BLaER1 (cell line): Measurements from ENCODE around the gene WDR13.

Source experiments
- H3K27ac ChIP-seq: shearing (Covaris generic); formaldehyde crosslinking; 2 replicates; pipeline ENCODE4 v1.8.1; 2022
- H3K27me3 ChIP-seq: shearing (Covaris generic); formaldehyde crosslinking; 2 replicates; pipeline ENCODE4 v1.8.1; 2022
- H3K36me3 ChIP-seq: shearing (Covaris generic); formaldehyde crosslinking; 2 replicates; pipeline ENCODE4 v1.8.1; 2022
- H3K4me1 ChIP-seq: shearing (Covaris generic); formaldehyde crosslinking; 2 replicates; pipeline ENCODE4 v1.8.1; 2022
- H3K4me2 ChIP-seq: shearing (Covaris generic); formaldehyde crosslinking; 2 replicates; pipeline ENCODE4 v1.8.1; 2022
- H3K4me3 ChIP-seq: shearing (Covaris generic); formaldehyde crosslinking; 2 replicates; pipeline ENCODE4 v1.8.1; 2022
- H3K9ac ChIP-seq: shearing (Covaris generic); formaldehyde crosslinking; 2 replicates; pipeline ENCODE4 v1.8.1; 2022
- H3K9me3 ChIP-seq: shearing (Covaris generic); formaldehyde crosslinking; 2 replicates; pipeline ENCODE4 v1.8.1; 2022
- H4K20me1 ChIP-seq: shearing (Covaris generic); formaldehyde crosslinking; 2 replicates; pipeline ENCODE4 v1.8.1; 2022
- Cebpa-rat ChIP-seq: shearing (Covaris generic); IDR thresholded peaks from 2 replicates; pipeline ENCODE4 v1.8.1; 2022

Gene WDR13

GRCh38 chrX:48574270-48575266 lies 22.7 kb upstream of the WDR13 start, which contains the start of gene RBM3:
Gene RBM3 (plus strand): TSS chrX:48574484. CDS start chrX:48575181, 697 bp downstream.
- peak within 1 kb of the TSS; percentile 77 for H3K4me3 ChIP-seq
- peaks cover 23% of the 10 kb centered on the region for H4K20me1 ChIP-seq
- no peaks in the 10 kb centered on the region for H3K9me3 ChIP-seq
- H3K27me3 ChIP-seq = peaks cover 4% of the 10 kb centered on the region; the same call in 1 of the 2 replicates
- peak within 1 kb of the TSS; percentile 85 for H3K4me2 ChIP-seq
- peaks cover 14% of the 10 kb centered on the region for H3K4me1 ChIP-seq
- peaks cover 44% of the 10 kb centered on the region for H3K36me3 ChIP-seq
- H3K27ac ChIP-seq = peak within 1 kb of the TSS; percentile 99
- TF ChIP-seq Cebpa-rat = no peak
- peak within 1 kb of the TSS; percentile 99 for H3K9ac ChIP-seq

GRCh38 chrX:48575642-48576041 lies 21.6 kb upstream of the WDR13 start:
- peak overlapping the region; percentile 77 for H3K4me3 ChIP-seq
- no peaks in the 10 kb centered on the region for H3K9me3 ChIP-seq
- H3K9ac ChIP-seq = peak overlapping the region; percentile 99
- peaks cover 14% of the 10 kb centered on the region for H3K4me1 ChIP-seq
- H3K4me2 ChIP-seq = peak overlapping the region; percentile 85
- H3K27me3 ChIP-seq = peaks cover 4% of the 10 kb centered on the region; the same call in 1 of the 2 replicates
- no peak for TF ChIP-seq Cebpa-rat
- peaks cover 44% of the 10 kb centered on the region for H3K36me3 ChIP-seq
- peaks cover 23% of the 10 kb centered on the region for H4K20me1 ChIP-seq
- peak overlapping the region; percentile 99; the same call in 1 of the 2 replicates for H3K27ac ChIP-seq

- Histone ChIP-seq H3K9ac (peak overlapping the region; percentile 99), H3K4me1 (peaks cover 14% of the 10 kb centered on the region), H3K4me2 (peak overlapping the region; percentile 85), H3K27me3 (peaks cover under 1% of the 10 kb centered on the region; the same call in 1 of the 2 replicates), H3K9me3 (no peaks in the 10 kb centered on the region), H3K4me3 (peak overlapping the region; percentile 77), H4K20me1 (peaks cover 23% of the 10 kb centered on the region), H3K36me3 (peaks cover 44% of the 10 kb centered on the region), H3K27ac (no peak overlapping the region)
- no peak for TF ChIP-seq Cebpa-rat
Observed at GRCh38 chrX:48576108-48576507, 21.2 kb upstream of the WDR13 start.

- no peak overlapping the region for H3K9ac ChIP-seq
- no peaks in the 10 kb centered on the region for H3K27me3 ChIP-seq
- H3K9me3 ChIP-seq = no peaks in the 10 kb centered on the region
- no peak overlapping the region for H3K27ac ChIP-seq
- H3K4me2 ChIP-seq = no peak overlapping the region
- H3K4me1 ChIP-seq = peaks cover 14% of the 10 kb centered on the region
- no peak for TF ChIP-seq Cebpa-rat
- H4K20me1 ChIP-seq = peaks cover 23% of the 10 kb centered on the region
- H3K36me3 ChIP-seq = peaks cover 44% of the 10 kb centered on the region
- H3K4me3 ChIP-seq = no peak overlapping the region
Observed at GRCh38 chrX:48578661-48579128, 18.6 kb upstream of the WDR13 start.

GRCh38 chrX:48579259-48579658 lies 18.0 kb upstream of the WDR13 start:
- peaks cover 23% of the 10 kb centered on the region for H4K20me1 ChIP-seq
- H3K4me1 ChIP-seq = peaks cover 14% of the 10 kb centered on the region
- H3K9ac ChIP-seq = no peak overlapping the region
- H3K27me3 ChIP-seq = no peaks in the 10 kb centered on the region
- no peaks in the 10 kb centered on the region for H3K9me3 ChIP-seq
- peaks cover 44% of the 10 kb centered on the region for H3K36me3 ChIP-seq
- no peak for TF ChIP-seq Cebpa-rat
- H3K4me2 ChIP-seq = no peak overlapping the region
- H3K27ac ChIP-seq = no peak overlapping the region
- H3K4me3 ChIP-seq = no peak overlapping the region

- TF ChIP-seq Cebpa-rat = no peak
- H3K27ac ChIP-seq = no peak overlapping the region
Observed at GRCh38 chrX:48580662-48581061, 16.6 kb upstream of the WDR13 start.

GRCh38 chrX:48584698-48585097 lies 12.6 kb upstream of the WDR13 start:
- Histone ChIP-seq H3K9me3 (no peaks in the 10 kb centered on the region), H3K4me1 (no peaks in the 10 kb centered on the region)
- no peak for TF ChIP-seq Cebpa-rat

More at GRCh38 chrX:48580662-48581061, 16.6 kb upstream of the WDR13 start:
- peaks cover 9% of the 10 kb centered on the region for H3K4me1 ChIP-seq
- no peak overlapping the region for H3K9ac ChIP-seq
- H3K4me2 ChIP-seq = no peak overlapping the region
- H4K20me1 ChIP-seq = peaks cover 19% of the 10 kb centered on the region
- H3K36me3 ChIP-seq = peaks cover 38% of the 10 kb centered on the region
- no peaks in the 10 kb centered on the region for H3K27me3 ChIP-seq
- no peaks in the 10 kb centered on the region for H3K9me3 ChIP-seq
- H3K4me3 ChIP-seq = no peak overlapping the region

GRCh38 chrX:48589482-48590162 lies 7.7 kb upstream of the WDR13 start:
- no peak overlapping the region for H3K27ac ChIP-seq
- no peak overlapping the region for H3K4me3 ChIP-seq
- H4K20me1 ChIP-seq = no peaks in the 10 kb centered on the region
- no peaks in the 10 kb centered on the region for H3K4me1 ChIP-seq
- H3K36me3 ChIP-seq = no peaks in the 10 kb centered on the region
- no peak for TF ChIP-seq Cebpa-rat
- H3K27me3 ChIP-seq = peaks cover 27% of the 10 kb centered on the region; the same call in 1 of the 2 replicates
- no peak overlapping the region for H3K9ac ChIP-seq
- no peaks in the 10 kb centered on the region for H3K9me3 ChIP-seq
- no peak overlapping the region for H3K4me2 ChIP-seq

More at GRCh38 chrX:48584698-48585097, 12.6 kb upstream of the WDR13 start:
- no peak overlapping the region for H3K4me3 ChIP-seq
- H3K9ac ChIP-seq = no peak overlapping the region
- H4K20me1 ChIP-seq = no peaks in the 10 kb centered on the region
- H3K4me2 ChIP-seq = no peak overlapping the region
- H3K27ac ChIP-seq = no peak overlapping the region
- no peaks in the 10 kb centered on the region for H3K36me3 ChIP-seq
- H3K27me3 ChIP-seq = peaks cover 21% of the 10 kb centered on the region; the same call in 1 of the 2 replicates

GRCh38 chrX:48590203-48591103 lies 6.8 kb upstream of the WDR13 start:
- no peaks in the 10 kb centered on the region for H3K9me3 ChIP-seq
- no peak overlapping the region for H3K27ac ChIP-seq

More at GRCh38 chrX:48590203-48591103, 6.8 kb upstream of the WDR13 start:
- Histone ChIP-seq H3K9ac (no peak overlapping the region), H3K4me2 (no peak overlapping the region), H4K20me1 (no peaks in the 10 kb centered on the region), H3K4me3 (no peak overlapping the region), H3K36me3 (no peaks in the 10 kb centered on the region), H3K27me3 (peaks cover 27% of the 10 kb centered on the region; the same call in 1 of the 2 replicates), H3K4me1 (peaks cover 8% of the 10 kb centered on the region)
- TF ChIP-seq Cebpa-rat = no peak
